ENCODE results near the gene KCNK1.

DNA sequence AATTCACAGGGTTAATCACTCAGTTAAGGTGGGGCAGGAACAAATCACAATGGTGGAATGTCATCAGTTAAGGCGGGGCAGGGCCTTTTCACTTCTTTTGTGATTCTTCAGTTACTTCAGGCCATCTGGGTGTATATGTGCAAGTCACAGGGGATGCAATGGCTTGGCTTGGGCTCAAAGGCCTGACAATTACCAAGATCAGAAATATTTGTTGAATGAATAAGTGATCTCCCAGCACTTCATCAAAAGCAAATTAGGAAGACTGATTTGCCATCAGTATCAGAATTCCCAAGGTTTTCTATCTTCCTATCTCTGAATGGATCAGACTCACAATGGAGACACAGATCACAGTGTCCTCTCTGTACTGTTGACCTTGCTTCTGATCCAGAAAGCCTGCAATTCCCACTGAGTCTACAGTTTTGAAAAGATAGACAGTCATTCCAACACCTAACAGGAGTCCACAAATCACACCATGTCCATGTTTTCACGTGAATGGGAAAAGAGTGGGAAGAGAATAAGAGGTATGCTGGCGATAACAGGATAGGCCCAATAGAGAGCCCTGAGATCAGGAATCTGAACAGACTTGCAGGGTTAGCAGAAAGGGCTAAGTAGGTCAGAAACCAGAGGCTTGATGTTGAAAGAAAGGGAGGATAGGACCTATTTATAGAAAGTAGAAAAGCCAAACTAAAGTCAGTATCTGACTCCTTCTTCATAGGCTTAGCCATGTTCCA is 75.3 kb downstream of the KCNK1 start:
- no peak for TF ChIP-seq POLR2A (IDR thresholded peaks at IDR 0.05; ENCODE audit: low read length)
- TF ChIP-seq GATA1 (IDR thresholded peaks at IDR 0.05; ENCODE audit: low read depth, low read length) = no peak
